NB4 (cell line): ENCODE results near the gene TNFAIP2.

Experiments
- DNase-seq: peaks from one replicate; pipeline ENCODE4 v3.0.0; 2010; ENCODE audit warnings: low read depth
- H3K4me3 ChIP-seq: one replicate; pipeline ENCODE4 v1.5.1; 2011; ENCODE audit warnings: mild to moderate bottlenecking, low read depth, low read length, moderate library complexity
- MYC ChIP-seq: IDR thresholded peaks from 2 replicates; pipeline ENCODE4 v1.6.1; 2011; ENCODE audit warnings: low read depth, low read length
- POLR2A ChIP-seq: IDR thresholded peaks from 2 replicates; pipeline ENCODE4 v1.6.1; 2011; ENCODE audit warnings: mild to moderate bottlenecking; ENCODE audit not compliant: insufficient read length; ENCODE audit errors: extremely low read depth
- TF ChIP-seq, protein P1 (sequence below): IDR thresholded peaks from one replicate; pipeline ENCODE4 v1.5.1; 2012; ENCODE audit warnings: low read depth, low read length
- TF ChIP-seq, protein P2 (sequence below): IDR thresholded peaks from 2 replicates; pipeline ENCODE4 v1.6.1; 2011; ENCODE audit warnings: low read depth, low read length

The TNFAIP2 gene

DNA sequence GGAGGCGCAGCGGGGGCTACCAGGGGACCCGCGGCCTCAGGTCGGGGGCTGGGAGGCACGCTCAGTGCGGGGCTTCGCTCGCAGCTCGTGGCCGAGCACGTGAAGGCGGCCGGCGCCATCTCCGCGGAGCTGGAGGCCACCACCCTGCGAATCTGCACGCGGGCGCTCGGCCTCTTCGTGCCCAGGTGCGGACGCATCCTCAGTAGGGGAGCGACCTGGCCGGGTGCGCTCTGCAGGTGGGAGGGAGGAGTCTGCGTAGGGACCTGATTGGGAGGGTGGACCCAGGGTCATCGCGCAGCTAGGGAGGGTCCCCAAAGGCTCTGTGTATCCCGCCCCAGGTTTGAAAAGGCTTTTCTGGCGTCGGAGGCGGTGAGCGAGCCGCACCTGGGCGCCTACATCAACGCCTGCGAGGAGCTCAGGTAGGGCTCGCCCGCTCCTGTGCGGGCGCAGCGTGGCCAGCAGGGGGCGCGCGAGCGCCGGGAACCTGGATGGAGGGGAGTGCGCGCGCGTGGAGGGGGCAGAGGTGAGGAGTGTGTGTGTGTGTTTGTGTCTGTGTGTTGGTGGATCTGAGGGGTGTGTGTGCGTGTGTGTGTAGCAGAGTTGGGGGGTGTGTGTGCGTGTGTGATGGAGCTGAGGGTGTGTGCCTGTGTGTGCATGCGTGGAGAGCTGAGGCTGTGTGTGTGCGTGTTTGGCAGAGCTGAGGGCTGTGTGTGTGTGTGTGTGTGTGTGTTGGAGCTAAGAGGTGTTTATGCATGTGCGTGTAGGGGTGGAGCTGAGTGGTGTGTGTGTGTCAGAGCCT, 18.4 kb upstream of the TNFAIP2 start:
- no peak overlapping the region for H3K4me3 ChIP-seq
- TF ChIP-seq, protein P1, sequence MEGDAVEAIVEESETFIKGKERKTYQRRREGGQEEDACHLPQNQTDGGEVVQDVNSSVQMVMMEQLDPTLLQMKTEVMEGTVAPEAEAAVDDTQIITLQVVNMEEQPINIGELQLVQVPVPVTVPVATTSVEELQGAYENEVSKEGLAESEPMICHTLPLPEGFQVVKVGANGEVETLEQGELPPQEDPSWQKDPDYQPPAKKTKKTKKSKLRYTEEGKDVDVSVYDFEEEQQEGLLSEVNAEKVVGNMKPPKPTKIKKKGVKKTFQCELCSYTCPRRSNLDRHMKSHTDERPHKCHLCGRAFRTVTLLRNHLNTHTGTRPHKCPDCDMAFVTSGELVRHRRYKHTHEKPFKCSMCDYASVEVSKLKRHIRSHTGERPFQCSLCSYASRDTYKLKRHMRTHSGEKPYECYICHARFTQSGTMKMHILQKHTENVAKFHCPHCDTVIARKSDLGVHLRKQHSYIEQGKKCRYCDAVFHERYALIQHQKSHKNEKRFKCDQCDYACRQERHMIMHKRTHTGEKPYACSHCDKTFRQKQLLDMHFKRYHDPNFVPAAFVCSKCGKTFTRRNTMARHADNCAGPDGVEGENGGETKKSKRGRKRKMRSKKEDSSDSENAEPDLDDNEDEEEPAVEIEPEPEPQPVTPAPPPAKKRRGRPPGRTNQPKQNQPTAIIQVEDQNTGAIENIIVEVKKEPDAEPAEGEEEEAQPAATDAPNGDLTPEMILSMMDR = peak; percentile 92
- TF ChIP-seq POLR2A = no peak
- DNase-seq = peak; percentile 60

GRCh38 chr14:103105580-103106150, 17.6 kb upstream of the TNFAIP2 start:
- TF ChIP-seq POLR2A (no peak), MYC (no peak)
- TF ChIP-seq, protein P2, sequence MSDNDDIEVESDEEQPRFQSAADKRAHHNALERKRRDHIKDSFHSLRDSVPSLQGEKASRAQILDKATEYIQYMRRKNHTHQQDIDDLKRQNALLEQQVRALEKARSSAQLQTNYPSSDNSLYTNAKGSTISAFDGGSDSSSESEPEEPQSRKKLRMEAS = no peak
- TF ChIP-seq, protein P1 = peak; percentile 27
- peak; percentile 38 for DNase-seq
- H3K4me3 ChIP-seq = no peak overlapping the region

GRCh38 chr14:103107455-103107854, 15.8 kb upstream of the TNFAIP2 start:
- no peak for DNase-seq
- TF ChIP-seq POLR2A (no peak), MYC (no peak)
- TF ChIP-seq, protein P1 = no peak
- TF ChIP-seq, protein P2 = no peak
- no peak overlapping the region for H3K4me3 ChIP-seq

- H3K4me3 ChIP-seq = no peak overlapping the region
- no peak for TF ChIP-seq MYC
- TF ChIP-seq, protein P1 = no peak
- no peak for TF ChIP-seq POLR2A
- TF ChIP-seq, protein P2 = no peak
- DNase-seq = no peak
Observed at GRCh38 chr14:103107941-103108748, 15.1 kb upstream of the TNFAIP2 start.

DNA sequence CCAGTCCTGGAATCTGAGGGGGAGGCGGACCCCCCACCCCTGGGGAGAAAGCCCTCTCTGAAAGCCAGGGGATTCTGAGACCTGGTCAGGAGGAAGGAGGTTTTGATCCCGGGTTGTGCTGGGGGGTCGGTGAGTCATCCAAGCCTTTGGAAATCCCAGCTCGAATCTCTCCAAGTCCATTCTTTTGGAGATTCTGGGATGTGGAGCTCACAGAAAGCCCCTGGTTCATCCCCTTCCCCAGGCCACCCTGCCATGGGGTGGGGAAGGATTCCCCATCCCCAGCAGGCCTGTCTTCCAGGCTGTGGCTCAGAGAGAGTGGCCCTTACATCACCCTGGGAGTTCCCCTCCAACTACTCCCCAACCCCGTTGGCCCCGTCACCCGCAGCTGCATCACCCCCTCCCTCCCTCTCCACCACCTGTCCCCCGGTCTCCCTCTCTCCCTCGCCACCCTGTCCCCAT, 14.5 kb upstream of the TNFAIP2 start:
- DNase-seq = peak; percentile 40
- H3K4me3 ChIP-seq = no peak overlapping the region
- TF ChIP-seq, protein P1 = no peak
- TF ChIP-seq POLR2A = no peak
- no peak for TF ChIP-seq MYC
- TF ChIP-seq, protein P2 = no peak
